Bone marrow (tissue), 2 donors: ENCODE data around the gene RAB33B.

ENCODE experiments used
- DNase-seq, 2 donors: peaks; one replicate each; lab custom pipeline; 2025; lab: John Stamatoyannopoulos, UW

The RAB33B gene

DNA sequence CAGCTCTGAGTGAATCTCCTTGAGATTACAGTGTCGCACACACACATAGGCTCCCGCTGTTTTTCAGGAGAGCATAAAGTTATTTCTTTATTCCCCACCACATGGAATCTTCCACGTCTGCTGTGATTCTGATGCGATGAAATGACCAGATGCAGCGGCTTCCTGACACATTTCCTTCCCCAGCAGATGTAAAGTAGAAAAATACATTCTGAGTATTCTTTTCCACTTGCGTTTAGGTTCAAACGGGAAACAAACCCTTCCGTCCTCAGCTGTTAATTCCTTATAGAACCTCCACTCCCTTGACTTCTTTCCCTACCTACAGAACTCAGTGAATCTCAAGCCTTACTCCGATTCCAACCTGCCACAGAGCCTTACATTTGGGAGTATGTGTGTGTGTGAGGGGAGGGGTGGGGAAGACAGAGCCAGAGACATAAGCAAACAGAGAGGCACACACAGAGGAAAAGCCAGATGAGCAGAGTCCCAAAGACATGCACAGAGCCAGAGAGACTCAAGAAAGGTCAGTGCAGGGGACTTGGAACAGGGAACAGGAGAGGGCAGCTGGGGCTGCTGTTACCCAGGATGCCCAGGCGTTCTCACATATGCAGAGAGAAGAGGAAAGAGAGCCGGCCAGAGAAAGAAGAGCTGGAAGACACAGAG lies 54.8 kb downstream of the RAB33B start:
- DNase-seq, result no peak

DNA sequence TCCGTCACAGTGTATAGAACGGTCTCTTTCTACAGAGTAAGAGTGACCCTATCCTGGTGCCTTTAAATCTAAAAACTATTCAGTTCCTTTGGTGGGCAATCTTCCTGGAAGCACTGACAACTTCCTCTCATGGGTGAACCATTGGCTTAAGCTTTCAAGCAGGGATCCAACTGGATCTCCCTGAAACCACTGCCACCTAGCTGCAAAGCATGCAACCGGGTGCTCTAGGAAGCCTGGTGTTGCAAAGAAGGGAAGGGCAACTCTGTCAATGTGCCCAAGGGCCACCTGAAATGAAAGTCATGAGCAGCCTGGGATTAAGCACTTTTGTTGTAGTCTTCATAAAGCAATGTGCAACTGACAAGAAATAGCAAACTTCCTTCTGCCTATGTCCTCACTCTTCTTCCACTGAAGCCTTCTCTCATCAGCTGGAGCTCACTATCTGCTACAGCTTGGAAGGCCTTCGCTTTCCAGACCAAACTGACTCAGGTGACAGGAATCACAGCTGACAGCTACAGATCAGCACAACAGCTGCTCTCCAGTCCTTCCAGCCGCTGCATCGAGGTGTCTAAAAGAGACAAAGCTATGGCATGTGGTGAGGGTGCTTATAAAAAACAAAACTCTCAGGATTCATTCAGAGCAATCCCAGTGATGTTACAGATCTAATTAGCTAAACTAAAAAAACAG lies 55.9 kb downstream of the RAB33B start:
- DNase-seq, result no peak

DNA sequence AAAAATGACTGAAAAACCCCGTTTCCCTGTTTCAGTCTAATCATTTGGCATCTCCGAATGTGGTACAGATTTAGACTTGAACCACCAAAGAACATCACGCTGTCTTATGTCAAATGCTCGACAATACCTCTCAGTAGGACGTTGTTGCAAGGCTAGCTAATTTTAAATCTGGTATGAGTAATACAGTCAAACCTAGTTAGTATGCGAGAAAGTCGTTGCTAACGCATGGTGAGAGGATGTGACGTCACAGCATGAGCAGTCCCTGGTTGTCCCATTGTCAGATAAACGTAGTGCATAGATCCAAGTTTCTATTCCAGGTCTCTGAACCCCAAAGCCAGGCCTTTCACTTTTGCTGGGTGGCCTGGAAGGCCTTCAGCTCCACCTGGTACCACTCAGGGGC lies 57.4 kb downstream of the RAB33B start:
- DNase-seq, result no peak

DNA sequence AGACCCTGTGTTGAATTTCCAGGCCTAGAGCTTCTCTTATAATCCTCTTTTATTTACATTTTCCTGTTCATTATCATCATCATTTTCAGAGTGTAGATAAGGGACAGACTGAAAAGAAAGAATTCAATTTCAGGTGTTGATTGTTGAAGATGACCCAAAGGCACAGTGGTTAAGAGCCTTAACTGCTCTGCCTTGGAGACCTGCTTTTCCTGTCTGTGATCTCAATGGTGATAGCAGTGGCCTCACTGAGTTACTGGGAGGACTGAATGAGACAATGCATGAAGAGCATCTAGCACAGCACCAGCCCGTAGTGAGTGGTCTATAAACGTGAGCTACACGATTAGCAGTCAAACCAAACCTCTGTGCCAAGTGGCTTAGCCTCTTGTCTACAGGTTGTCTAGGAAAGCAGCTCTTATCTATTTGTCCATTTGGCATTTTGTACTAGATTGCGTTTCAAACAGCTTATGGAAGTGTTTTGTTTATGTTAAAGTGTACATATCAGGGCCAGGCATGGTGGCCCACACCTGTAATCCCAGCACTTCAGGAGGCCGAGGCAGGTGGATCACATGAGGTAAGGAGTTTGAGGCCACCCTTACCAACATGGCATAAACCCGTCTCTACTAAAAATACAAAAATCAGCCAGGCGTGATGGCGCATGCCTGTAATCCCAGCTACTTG lies 60.6 kb downstream of the RAB33B start:
- no peak for DNase-seq

DNA sequence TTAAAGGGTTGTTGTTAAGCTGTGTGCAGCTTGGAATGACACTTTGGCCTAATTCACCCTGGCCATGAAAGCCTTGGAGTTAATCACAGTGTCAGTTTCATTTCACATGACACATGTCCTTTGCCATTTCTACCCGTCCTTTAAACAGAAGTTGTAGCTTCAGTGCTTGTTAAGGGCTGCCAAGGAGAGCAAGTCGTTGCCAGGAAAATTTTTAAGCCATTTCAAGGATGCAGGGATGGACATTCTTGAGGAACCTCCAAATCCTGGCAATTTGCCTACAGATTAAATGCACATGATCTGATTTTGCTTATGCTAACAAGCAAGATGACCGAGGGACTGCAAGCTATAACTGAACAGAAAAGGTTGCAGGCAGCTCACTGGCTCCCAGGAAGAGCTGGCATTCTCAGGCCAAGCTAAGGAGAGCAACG lies 61.6 kb downstream of the RAB33B start:
- DNase-seq, result no peak

DNA sequence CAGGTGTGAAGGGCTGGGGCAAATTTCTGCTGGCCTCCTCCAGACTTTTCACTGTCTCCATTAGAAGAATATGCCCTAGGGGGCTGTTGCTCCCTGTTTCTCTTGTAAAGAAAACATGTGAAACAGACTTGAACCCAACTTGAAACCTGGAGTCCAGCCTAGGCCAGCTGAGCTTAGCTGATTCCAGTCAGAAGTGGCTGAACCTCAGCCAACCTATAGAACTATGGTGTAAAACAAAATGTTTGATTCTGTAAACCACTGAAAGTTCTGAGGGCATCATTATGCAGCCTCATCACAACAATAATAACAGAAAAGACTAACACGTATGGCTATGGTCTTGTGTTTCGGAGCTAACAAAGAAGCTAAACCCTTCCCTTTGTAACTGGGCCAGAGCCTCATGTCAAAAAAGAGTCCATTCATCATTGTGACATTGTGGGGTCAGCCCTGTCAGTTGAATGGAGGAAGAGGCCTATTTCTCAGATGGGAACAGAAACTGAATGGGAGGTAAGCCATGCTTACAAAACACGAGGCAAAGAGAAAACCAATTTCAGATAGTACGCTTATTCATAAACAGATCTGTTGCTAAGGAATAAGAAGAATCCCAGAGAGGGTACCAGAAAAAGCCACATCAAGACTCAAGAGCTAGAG lies 68.0 kb downstream of the RAB33B start:
- no peak for DNase-seq

DNA sequence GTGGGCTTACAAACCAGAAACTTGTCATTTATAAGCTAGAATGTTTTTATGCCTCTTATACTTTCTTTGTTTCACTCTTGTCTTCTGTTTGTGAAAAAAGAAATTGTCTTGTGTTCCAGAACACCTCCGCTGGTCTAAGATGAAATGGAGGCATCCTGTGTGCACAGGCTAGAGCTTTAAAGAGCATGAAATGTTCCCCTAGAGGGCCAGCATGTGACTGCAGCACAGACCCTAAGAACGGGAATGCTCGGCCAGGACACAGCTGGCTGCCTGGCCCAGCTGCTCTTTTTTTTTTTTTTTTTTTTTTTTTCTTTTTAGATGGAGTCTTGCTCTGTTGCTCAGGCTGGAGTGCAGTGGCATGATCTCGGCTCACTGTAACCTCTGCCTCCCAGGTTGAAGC lies 68.5 kb downstream of the RAB33B start:
- DNase-seq, result no peak

DNA sequence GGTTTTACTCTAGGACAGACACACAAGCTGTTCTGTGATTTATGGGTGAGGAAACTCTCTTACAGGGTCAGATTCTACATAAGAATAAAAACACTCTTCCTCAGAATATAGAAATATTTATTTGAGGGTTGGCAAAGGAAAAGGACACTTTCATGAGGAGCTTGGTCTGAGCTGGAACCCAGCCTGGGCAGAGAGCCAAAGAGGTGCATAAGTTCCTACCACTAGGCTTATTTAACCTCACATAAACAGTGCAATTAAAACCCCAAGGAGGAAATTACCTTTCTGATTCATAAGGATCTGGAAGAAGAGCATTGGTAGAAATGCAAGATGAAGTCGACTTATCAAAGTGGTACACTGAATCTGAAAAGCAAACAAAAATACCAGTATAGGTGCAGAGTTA lies 69.2 kb downstream of the RAB33B start:
- DNase-seq, result no peak

DNA sequence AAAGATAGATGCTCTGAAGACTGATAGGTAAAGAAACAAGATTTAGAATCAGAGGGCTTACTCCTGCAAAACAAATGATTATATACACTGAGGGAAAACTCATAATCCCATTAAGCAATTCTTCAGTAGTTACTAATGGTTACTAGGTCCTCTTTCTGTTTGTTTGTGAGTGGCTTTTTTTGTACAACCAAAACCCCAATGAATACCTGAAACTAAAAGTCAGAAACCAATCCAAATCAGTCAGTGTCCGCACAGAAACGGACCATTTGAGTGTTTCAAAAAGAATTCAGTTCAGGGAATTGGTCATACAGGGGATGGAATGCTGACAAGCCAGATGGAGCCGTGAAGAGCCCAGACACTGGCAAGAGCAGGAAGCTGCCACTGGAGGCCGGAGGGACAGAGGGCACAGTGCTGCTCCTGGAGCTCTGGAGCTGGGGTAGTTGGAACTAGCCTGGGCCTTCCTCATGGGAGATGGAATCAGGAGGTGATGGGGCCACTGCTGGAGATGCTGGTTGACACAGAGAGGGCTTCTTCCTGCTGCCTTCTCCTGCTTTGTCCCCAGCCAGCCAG lies 70.2 kb downstream of the RAB33B start:
- no peak for DNase-seq

DNA sequence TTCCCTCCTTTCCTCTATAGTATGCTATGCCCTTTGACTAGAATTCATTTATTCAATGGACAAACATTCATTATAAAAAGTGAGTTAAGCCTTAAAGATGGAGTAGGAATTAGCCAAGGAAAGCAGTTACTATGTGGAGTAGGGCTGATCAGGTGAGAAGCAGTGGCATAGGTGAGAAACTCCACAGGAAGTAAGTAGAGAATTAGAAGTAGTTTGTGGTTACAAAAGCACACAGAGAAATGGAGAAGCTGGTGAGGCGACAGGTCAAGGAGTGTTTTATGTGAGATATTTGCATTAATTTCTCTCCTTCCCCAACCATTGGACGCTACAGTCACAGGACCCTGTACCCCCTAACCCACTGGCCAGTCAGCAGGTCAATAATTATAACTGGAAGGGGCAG lies 71.5 kb downstream of the RAB33B start:
- DNase-seq, result no peak
